Measurements from ENCODE around the gene SLC39A6. TPM values are rescaled to one million over a fixed set of nuclear protein-coding genes. Genes with fewer than 3 reads are reported as not detected.

SLC39A6 gene
- polyA plus RNA-seq, 1 of the 3 experiments (the other 2 are of a cell fraction): 67.4 TPM

DNA sequence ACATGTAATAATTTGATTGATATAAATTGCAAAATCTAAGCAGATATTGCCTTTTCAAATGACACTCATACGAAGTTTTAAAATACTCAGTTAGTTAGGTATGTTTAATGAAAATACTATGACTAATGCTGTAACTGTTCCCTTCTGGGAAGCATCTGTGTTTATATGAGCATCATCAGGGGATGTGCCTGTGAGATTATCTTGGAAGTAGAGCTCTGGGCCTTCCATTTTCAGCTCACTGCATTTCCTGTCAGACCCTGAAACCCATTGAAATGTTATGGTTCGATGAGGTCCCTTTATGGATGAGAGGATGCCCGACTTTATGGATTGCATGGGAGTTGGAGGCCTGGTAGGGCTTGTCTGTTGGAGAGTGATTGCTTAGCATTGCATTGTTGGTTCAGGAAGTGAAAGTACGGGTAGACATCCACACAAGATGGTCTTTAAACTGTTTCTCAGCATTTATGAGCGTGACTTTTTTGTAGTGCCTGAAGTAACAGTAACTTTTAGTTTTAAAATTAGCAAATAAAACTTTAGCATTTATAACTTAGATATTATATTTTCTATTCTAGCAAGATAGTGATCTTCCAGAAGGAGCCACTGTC lies 29.2 kb upstream of the SLC39A6 start:
- peak overlapping the region; percentile 36 for H3K4me2 ChIP-seq
- no peak for TF ChIP-seq GATA2 (CRISPR knock-in tag; IDR thresholded peaks at IDR 0.05)
- no peak for TF ChIP-seq RAD21 (IDR thresholded peaks at IDR 0.05; ENCODE audit: low read length)
- no peak for TF ChIP-seq MXI1 (IDR thresholded peaks at IDR 0.05; ENCODE audit: low read depth, low read length)
- no peak for TF ChIP-seq POLR2AphosphoS5 (IDR thresholded peaks at IDR 0.05; ENCODE audit: low read depth, low read length)
- TF ChIP-seq TCF12 (IDR thresholded peaks at IDR 0.05): peak; percentile 54; the same call in 1 of the 2 replicates
- no peak for TF ChIP-seq MEF2A (IDR thresholded peaks at IDR 0.05; ENCODE audit: borderline replicate concordance, low read depth)
- peak; percentile 40; the same call in 1 of the 2 replicates for TF ChIP-seq FOSL2 (IDR thresholded peaks at IDR 0.05; ENCODE audit: borderline replicate concordance, low read depth)
- H3K4me3 ChIP-seq (ENCODE audit: low read depth in 2 of 2, low read length in 1 of 2): no peak overlapping the region
- H3K79me2 ChIP-seq (ENCODE audit: insufficient read depth): peaks cover 21% of the 10 kb centered on the region
- 68% methylated on average over 5 of the region's 5 CpGs for WGBS (ENCODE audit: low lambda C conversion rate)
- no peaks in the 10 kb centered on the region for H3K27me3 ChIP-seq (ENCODE audit: insufficient read depth)
- no peak overlapping the region for H2AFZ ChIP-seq (ENCODE audit: low read depth)
- peaks cover 3 to 18% of the 10 kb centered on the region in 2 experiments; a peak in 3 of 4 replicates for H3K4me1 ChIP-seq (ENCODE audit: control insufficient read depth in 1 of 2, insufficient read depth in 2 of 2, low read depth in 1 of 2, low read length in 1 of 2)
- H3K9me3 ChIP-seq: no peaks in the 10 kb centered on the region
- CTCF ChIA-PET: no interaction called here
- peak overlapping the region; percentile 25; the same call in 1 of the 2 replicates for H3K9ac ChIP-seq
- no peaks in the 10 kb centered on the region for H4K20me1 ChIP-seq (ENCODE audit: insufficient read depth)
- H3K9me2 ChIP-seq: no peaks in the 10 kb centered on the region
- H3K27ac ChIP-seq (ENCODE audit: low read depth in 2 of 2, low read length in 1 of 2): peak overlapping the region in 1 of 2 experiments; percentile 82; a peak in 3 of 4 replicates
- DNase-seq: no peak
- peaks cover 80 to 82% of the 10 kb centered on the region in 2 experiments for H3K36me3 ChIP-seq (replicated peaks in 1 of 2; ENCODE audit: control insufficient read depth in 1 of 2, insufficient read depth in 2 of 2, low read length in 1 of 2)
- POLR2A ChIA-PET: no interaction called here
- H3F3A ChIP-seq (replicated peaks; ENCODE audit: insufficient read depth): peaks cover 36% of the 10 kb centered on the region

DNA sequence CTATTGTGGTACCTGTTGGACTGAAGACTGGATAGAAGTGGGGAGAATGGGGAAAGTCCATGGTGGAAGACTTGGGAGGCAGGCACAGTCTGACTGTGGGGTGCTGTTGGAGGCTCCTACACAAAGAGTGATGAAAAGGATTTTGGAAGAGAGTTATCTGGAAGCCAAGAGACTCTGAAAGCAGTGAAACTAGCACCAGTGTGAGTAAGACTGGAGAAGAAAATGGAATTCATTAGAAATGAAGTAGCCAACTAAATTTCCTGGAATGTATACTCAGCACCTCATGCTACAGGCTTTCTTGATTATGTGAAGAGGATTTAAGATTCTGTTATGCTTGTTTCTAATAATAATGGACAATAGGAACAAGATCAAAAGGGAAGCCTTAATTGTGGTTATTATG lies 28.3 kb upstream of the SLC39A6 start:
- CTCF ChIA-PET: interaction anchor here (1.2 kb wide), 1 partner anchor 124 kb away, joined by 5 read pairs; no protein-coding TSS in a partner anchor
- Histone ChIP-seq H2AFZ (ENCODE audit: low read depth) (no peak overlapping the region; the same call in 1 of the 2 replicates), H3K4me2 (peak overlapping the region; percentile 36; the same call in 1 of the 2 replicates), H3K27ac (ENCODE audit: low read depth in 2 of 2, low read length in 1 of 2) (peak overlapping the region; percentile 43 to 82), H3K9ac (peak overlapping the region; percentile 11; the same call in 1 of the 2 replicates), H3K9me3 (no peaks in the 10 kb centered on the region), H4K20me1 (ENCODE audit: insufficient read depth) (no peaks in the 10 kb centered on the region), H3K9me2 (no peaks in the 10 kb centered on the region), H3F3A (replicated peaks; ENCODE audit: insufficient read depth) (peaks cover 36% of the 10 kb centered on the region), H3K36me3 (replicated peaks in 1 of 2; ENCODE audit: control insufficient read depth in 1 of 2, insufficient read depth in 2 of 2, low read length in 1 of 2) (peaks cover 73 to 85% of the 10 kb centered on the region in 2 experiments), H3K4me3 (ENCODE audit: low read depth in 2 of 2, low read length in 1 of 2) (no peak overlapping the region), H3K79me2 (ENCODE audit: insufficient read depth) (peaks cover 18% of the 10 kb centered on the region), H3K4me1 (ENCODE audit: control insufficient read depth in 1 of 2, insufficient read depth in 2 of 2, low read depth in 1 of 2, low read length in 1 of 2) (peaks cover 3 to 18% of the 10 kb centered on the region in 2 experiments; a peak in 3 of 4 replicates), H3K27me3 (ENCODE audit: insufficient read depth) (no peaks in the 10 kb centered on the region)
- TF ChIP-seq TEAD4 (IDR thresholded peaks at IDR 0.05; ENCODE audit: borderline replicate concordance, insufficient read depth) (no peak), RFX5 (IDR thresholded peaks at IDR 0.05; ENCODE audit: low read length) (no peak), RCOR1 (IDR thresholded peaks at IDR 0.05; ENCODE audit: low read length) (no peak), EZH2phosphoT487 (IDR thresholded peaks at IDR 0.05; ENCODE audit: borderline replicate concordance, low read depth) (no peak), NFIC (IDR thresholded peaks at IDR 0.05; ENCODE audit: borderline replicate concordance) (no peak)
- TF ChIP-seq, protein P1, sequence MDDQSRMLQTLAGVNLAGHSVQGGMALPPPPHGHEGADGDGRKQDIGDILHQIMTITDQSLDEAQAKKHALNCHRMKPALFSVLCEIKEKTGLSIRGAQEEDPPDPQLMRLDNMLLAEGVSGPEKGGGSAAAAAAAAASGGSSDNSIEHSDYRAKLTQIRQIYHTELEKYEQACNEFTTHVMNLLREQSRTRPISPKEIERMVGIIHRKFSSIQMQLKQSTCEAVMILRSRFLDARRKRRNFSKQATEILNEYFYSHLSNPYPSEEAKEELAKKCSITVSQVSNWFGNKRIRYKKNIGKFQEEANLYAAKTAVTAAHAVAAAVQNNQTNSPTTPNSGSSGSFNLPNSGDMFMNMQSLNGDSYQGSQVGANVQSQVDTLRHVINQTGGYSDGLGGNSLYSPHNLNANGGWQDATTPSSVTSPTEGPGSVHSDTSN (IDR thresholded peaks at IDR 0.05): no peak
- TF ChIP-seq, protein P2, sequence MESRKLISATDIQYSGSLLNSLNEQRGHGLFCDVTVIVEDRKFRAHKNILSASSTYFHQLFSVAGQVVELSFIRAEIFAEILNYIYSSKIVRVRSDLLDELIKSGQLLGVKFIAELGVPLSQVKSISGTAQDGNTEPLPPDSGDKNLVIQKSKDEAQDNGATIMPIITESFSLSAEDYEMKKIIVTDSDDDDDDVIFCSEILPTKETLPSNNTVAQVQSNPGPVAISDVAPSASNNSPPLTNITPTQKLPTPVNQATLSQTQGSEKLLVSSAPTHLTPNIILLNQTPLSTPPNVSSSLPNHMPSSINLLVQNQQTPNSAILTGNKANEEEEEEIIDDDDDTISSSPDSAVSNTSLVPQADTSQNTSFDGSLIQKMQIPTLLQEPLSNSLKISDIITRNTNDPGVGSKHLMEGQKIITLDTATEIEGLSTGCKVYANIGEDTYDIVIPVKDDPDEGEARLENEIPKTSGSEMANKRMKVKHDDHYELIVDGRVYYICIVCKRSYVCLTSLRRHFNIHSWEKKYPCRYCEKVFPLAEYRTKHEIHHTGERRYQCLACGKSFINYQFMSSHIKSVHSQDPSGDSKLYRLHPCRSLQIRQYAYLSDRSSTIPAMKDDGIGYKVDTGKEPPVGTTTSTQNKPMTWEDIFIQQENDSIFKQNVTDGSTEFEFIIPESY (IDR thresholded peaks at IDR 0.05; ENCODE audit: borderline replicate concordance, low read depth): no peak
- TF ChIP-seq, protein P3, sequence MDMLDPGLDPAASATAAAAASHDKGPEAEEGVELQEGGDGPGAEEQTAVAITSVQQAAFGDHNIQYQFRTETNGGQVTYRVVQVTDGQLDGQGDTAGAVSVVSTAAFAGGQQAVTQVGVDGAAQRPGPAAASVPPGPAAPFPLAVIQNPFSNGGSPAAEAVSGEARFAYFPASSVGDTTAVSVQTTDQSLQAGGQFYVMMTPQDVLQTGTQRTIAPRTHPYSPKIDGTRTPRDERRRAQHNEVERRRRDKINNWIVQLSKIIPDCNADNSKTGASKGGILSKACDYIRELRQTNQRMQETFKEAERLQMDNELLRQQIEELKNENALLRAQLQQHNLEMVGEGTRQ (IDR thresholded peaks at IDR 0.05; ENCODE audit: borderline replicate concordance, low read depth, low read length): no peak
- POLR2A ChIA-PET: no interaction called here
- DNase-seq: no peak

Measured in SK-N-SH (cell line).